Purkinje cell (primary cell): Measurements from ENCODE around the gene TMEM163. TPM values are rescaled to one million over a fixed set of nuclear protein-coding genes. Genes with fewer than 3 reads are reported as not detected.

ENCODE experiments used
- polyA plus RNA-seq: library from polyadenylated mRNA; unstranded; fragments of >200 nt; fragmentation: Nextera tagmentation; gene quantifications from 2 replicates; pipeline ENCODE4 v1.2.1, GENCODE V29; 2014

Gene TMEM163
- 1.6 and 3.3 TPM in 2 replicates for polyA plus RNA-seq

DNA sequence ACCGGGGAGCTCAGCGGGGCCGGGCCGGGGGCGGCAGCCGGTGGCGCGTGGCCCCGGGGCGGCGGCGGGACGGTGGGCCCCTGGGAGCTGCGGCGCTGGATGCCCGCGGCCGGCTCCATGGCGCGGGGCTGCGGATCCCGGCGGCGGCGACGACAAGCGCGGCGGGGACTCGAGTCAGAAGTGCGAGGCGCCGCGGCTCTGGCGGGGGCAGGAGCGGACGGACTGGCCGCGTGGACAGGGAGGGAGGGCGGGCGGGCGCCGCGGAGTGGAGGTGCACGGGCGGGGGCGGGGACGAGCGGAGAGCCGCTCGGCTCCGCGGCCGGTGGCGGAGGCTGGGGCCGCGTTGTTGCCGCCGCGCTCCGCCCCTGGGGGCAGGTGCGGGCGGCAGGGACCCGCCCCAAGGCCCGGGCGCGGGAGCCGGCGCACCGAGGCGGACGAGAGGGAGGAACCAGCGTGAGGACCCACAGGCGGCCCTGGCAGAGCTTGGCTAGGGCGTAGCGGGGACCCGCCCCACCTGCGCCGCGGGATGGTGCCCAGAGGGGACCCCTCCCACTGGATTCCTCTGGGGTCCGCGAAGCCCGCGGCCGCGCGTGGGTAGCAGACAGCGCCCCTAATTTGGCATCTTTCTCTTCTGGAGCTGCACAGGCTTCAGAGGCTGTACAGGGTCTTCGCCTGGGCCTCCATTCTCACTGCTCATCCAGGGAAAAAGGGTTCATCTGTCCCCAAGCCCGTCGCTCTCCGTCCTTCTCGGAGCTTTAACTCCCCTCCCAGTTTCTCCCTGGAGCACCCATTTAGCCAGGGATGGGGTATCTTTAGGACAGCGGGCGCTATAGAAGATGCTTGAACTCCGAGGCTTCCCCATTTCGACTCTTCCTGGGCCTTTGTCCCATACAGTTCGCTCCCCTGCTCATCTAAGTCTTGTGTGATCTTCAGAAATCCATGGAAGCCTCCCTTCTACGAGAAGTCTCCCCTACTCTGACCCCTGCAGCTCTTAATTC lies at the start of gene TMEM163:
TMEM163 (minus strand) TSS at position 184 of the 998 bp plus-strand sequence.

Other genes with a start within 250 kb of the TMEM163 start
- not detected in 2 replicates for gene ACMSD, start 119.6 kb upstream of the TMEM163 start, polyA plus RNA-seq
- gene CCNT2, start 199.8 kb upstream of the TMEM163 start, polyA plus RNA-seq, result 20.7 and 29.0 TPM in 2 replicates